ENCODE measurements around the gene DEPP1.
A peak's percentile ranks its signal among the peaks of the same experiment; 100 is the strongest.

The DEPP1 gene

DNA sequence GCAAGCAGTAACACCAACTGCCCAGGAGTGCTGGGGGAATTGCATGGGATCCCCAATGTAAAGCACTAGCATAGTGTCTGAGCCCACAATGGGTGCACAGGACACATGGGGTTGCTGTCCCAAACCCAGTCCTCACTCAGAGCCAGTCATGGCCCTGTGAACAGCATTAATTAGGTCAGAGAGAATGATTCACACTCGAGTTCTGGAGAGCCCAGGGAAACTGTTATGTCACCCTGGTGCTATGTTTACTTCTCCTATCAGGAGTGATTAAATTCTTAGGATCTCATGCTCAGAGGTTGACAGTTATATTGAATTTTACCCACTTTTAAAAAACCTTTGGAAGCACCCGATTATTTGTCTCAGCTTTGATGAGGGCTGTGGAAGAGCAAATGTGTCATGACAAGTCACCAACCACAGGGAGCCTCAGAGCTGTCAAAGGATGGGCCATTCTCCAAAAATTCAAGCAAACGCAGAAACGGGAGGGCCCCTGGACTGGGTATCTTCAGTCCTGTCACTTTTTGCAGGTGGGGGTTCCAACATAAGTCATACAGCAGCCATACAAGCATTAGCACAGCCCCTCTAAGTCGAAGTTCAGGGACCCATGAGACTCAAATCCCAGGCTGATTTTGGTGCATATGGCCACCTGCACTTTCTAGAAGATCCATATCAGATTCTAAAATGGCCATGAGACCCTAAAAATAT, 20.3 kb downstream of the DEPP1 start:
- FAIRE-seq (no peak), DNase-seq (ENCODE audit: extremely low spot score, insufficient read length, low read depth) (no peak)

DNA sequence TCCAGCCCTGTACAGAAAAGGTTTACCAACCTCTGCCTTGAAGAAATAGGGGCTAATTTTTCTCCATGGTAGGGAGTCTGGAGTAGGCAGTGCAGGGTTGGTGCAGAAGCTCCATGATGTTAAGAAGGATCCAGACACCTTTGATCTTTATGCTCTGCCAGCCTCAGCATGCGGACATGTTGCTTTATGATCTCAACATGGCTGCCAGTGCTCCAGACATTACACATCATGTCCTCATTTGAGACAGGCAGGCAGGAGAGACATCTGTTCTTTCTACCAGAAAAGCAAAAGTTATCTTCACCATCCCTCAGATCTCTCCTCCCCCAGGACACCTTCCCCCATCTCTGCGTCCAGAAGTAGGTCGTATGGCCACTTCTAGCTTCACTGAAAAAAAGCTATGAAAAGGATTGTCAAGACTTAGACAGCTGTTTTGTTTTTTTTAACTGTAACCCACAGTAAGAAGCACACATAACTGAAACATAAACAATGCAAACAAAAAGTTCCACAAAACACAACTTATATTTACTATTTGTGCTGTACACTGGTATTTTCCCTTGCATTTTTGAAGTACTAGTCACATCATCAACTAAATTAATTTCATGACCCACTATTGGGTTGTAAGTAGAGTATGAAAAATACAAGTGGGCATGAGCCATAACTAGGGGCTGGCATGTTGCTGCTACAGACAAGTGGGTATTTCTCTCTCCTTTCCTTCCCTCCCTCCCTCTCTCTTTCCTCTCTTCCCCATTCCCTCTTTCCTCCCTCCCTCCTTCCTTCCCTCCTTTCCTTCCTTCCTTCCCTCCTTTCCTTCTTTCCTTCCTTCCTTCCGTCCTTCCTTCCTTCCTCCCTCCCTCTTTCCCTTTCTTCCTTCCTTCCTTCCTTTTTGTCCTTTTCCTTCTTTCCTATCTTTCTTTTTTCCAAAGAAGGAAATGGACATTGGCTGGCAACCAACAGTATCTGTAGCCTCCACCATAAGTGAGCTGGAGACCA, 21.6 kb downstream of the DEPP1 start:
- DNase-seq (ENCODE audit: extremely low spot score, insufficient read length, low read depth), result no peak
- no peak for FAIRE-seq

DNA sequence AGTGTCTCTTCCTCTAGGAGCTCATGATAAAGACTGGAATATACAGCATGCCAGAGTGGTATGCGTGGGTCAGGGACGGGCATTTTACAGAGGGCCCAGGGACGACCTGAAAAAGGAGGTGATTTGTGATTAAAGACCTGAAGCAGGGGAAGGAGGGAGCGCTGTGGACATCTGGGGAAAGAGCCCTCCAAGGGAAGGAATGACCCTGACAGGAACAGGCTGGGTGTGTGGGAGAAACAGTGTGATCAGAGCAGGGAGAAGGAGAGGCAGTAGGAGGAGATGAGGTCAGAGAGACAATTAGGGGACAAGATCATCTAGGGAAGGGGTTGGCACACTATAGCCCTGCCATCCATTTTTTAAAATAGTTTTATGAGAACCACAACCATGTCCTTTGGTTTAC, 22.4 kb downstream of the DEPP1 start:
- FAIRE-seq, result no peak

DNA sequence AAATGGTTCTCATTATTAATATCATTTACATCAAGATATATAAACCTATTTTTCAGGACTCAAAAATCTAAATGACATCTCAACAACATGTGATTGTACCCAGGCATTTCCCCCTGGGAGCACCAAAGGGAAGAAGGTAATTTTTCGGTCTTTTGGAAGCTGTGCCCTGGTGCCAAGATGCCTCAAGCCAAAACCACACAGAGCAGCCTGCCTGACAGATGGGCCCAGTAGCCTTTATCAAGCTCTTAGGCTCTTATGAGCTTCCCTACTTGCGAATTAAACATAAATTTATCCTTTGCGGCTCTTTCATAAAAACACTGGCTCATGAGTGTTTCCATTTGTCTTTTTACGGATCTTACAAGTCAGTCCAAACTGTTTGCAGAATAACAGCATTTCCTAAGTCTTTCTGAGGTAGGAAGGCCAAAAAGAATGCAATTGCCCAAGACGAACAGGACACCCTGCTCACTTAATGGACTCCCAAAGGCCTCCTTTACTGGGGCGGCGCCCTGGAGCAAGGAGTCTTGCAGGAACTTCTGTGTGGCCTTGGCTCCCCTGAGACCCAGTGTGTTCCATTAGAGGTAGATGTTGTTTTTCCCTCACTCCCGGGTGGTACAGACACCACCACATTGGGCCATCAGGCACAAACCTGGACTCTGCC, 23.1 kb downstream of the DEPP1 start:
- DNase-seq (ENCODE audit: extremely low spot score, insufficient read length, low read depth), result no peak
- FAIRE-seq, result no peak

More for the DNA sequence above, 22.4 kb downstream of the DEPP1 start:
- no peak for DNase-seq (ENCODE audit: extremely low spot score, insufficient read length, low read depth)

DNA sequence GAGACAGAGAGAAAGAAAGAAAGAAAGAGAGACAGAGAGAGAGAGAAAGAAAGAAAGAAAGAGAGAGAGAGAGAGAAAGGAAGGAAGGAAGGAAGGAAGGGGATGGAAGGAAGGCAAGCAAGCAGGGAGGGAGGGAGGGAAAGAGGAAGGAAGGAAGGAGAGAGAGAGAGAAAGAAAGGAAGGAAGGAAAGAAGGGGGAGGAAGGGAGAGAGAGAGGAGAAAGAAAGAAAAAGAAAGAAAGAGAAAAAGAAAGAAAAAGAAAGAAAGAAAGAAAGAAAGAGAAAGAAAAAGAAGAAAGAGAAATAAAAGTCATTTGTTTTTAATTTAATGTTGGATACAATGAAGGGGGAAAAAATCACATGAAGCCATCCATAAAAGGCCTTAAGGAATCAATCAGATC, 23.6 kb downstream of the DEPP1 start:
- FAIRE-seq (no peak), DNase-seq (ENCODE audit: extremely low spot score, insufficient read length, low read depth) (no peak)

DNA sequence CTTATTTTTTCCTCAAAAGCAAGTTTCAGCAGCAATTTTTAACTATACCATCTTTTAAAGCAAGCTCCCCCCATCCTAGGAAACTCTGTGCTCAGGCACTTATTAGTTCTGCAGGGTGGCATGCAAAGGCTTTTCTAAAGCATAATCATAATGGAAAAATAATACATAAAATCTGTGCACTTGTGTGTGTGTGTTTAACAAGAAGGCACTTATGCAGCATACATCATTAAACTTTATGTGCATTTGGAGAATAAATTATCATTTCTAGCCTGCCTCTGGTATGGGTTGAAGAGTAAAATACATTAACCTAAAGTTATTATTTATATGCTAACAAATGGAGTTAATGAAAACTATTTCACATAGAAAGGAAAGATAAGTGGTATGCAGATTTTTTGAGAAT, 24.6 kb downstream of the DEPP1 start:
- DNase-seq (ENCODE audit: extremely low spot score, insufficient read length, low read depth), result no peak
- FAIRE-seq, result no peak

DNA sequence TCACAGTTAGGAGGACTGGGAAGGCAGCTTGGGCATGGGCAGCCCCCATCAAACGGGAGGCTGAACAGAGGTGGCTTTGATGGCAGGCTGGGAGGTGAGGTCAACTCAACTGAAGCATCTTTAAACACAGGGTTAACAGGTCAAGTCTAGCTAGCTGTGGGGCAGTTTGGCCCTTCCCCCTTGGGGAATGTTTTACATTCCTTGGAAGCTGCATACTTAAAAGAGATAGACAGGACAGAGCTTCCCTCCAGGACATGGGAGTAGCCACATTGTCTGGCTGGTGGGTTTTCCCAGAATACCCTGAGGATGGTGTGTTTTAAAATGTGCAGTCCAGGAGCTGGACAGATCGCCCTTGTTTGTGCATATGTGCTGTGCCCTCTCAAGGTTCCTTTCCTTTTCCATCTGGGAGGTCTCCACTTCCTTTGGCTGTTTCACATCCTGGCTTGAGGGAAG, 25.8 kb downstream of the DEPP1 start:
- no peak for DNase-seq (ENCODE audit: extremely low spot score, insufficient read length, low read depth)
- FAIRE-seq, result no peak

DNA sequence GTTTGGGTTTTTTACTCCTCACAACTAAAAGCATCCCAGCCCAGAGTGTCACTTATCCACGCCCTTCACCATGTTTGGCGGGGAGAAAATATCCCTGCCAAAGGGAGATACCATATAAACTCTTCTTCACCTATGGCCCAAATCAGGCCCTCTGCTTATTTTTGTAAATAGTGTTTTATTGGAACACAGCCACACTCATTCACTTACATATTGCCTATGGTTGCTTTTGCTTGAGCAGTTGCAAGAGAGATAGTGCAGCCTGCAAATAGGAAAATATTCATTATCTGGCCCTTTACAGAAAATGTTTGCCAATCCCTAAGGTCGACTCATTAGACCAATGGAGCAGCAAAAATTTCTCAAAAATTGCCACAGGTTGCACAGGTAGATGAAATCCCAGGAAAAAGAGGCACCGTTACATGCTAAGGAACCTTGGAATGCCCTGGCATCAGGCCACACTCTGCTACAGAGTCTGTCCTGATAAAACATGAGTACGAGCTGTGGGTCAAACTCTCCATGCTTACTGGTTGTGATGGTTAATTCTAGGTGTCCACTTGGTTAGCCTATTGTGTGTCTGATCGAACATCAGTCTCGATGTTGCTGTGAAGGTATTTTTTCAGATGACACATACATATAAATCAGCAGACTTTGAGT, 26.9 kb downstream of the DEPP1 start:
- DNase-seq (ENCODE audit: extremely low spot score, insufficient read length, low read depth), result no peak
- no peak for FAIRE-seq

DNA sequence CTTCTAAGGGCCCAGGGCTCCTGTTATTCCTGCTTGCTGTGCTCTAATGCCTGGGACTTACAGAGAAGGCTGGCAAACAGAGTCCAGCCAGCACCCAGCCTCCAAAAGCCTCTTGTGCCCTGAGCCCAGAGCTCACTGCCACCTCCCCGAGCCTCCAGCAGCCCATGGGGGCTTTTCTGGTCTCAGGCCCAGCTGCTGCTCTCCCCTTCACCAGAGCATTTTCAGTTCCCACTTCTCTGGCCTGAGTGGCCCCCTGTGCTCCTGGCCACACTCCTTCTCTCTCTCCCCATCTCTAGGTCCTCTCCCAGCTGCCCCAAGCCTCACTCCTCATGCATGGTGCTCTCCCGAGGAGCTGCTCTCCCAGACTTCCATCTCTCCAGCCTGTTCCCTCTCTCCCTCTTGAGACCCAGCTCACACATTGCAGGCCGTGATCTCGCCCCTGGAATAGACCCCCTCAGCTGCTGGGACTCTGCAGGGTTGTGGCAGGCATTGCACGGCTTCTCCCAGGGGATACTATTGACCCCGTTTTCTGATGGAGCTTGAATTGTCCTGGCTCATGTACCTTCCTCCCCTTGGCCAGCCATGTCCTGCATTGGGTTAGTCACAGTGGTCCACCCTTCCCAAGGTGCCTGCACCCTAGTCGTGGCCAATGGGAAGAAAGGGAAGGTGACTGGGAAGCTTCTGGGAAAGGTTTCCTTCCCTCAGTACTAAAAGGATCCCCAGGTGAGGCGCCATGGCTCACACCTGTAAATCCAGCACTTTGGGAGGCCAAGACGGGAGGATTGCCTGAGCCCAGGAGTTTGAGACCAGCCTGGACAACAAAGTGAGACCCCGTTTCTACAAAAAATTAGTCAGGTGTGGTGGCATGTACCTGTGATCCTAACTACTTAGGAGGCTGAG, 28.0 kb downstream of the DEPP1 start:
- DNase-seq (ENCODE audit: extremely low spot score, insufficient read length, low read depth), result no peak
- FAIRE-seq, result no peak

DNA sequence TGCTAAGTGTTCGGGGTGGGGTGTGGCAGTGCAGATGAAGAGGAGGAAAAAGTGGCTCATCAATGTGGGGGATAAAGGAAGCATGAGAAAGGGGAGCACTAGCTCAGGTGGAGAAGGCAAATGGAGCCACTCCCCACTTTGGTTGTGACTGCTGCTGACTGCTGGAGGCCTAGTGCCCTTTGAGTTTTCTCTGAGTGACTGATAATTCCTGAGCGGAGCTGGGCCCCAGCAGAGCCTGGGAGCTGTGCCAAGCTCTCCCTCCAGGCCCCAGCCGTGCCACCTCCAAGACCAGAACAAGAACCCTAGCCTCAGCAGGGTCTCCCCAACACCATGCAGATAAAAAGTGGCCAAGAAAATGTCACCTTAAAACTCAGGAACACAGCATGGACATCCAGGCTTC, 28.7 kb downstream of the DEPP1 start:
- DNase-seq (ENCODE audit: extremely low spot score, insufficient read length, low read depth) (no peak), FAIRE-seq (no peak)

DNA sequence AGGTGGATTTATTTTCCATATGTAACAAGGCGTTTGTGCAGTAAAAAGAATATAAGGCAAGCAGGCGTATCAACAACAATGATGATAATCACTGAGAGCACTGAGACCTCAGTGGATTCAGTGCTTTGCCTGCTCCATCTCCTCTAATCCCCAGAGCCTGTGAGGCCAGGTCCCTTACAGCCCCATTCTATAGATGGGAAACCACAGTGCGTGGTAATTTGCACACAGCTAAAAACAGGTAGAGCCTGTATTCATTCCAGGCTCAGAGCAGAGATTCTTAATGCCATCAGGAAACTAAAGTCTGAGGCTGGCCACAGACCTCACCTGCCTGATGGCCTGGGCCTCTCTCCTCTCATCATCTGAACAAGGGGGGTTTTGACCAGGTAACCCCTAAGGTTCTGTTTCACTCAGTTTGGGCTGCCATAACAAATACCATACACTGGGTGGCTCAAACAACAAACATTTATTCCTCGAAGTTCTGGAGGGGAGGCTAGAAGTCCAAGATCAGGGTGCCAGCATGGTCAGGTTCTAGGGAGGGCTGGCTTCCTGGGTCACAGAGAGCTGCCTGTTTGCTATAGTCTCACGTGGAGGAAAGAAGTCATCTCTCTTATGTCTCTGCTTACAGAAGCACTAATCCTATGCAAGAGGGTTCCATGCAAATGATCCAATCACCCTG, 29.3 kb downstream of the DEPP1 start:
- peak; percentile 49 for FAIRE-seq
- DNase-seq (ENCODE audit: extremely low spot score, insufficient read length, low read depth), result no peak

DNA sequence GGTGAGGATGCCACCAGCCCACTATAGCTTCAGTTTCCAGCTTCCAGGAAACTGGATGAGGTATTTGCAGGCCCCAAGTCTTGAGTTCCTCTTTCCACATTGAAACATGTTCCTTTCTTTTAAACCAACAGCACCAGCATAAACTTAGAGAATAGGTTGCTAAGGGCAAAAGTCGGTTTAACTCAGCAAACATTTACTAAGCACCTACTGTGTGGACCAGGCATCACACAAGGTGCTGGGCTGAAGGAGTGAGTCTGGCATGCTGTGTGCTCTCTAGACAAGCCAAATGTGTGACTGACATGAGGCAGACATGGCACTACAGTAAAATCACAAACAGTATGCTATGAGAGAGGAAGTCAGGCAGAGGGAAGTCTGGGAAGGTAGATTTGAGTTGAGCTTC, 30.0 kb downstream of the DEPP1 start:
- DNase-seq (ENCODE audit: extremely low spot score, insufficient read length, low read depth), result no peak
- FAIRE-seq, result peak; percentile 9

DNA sequence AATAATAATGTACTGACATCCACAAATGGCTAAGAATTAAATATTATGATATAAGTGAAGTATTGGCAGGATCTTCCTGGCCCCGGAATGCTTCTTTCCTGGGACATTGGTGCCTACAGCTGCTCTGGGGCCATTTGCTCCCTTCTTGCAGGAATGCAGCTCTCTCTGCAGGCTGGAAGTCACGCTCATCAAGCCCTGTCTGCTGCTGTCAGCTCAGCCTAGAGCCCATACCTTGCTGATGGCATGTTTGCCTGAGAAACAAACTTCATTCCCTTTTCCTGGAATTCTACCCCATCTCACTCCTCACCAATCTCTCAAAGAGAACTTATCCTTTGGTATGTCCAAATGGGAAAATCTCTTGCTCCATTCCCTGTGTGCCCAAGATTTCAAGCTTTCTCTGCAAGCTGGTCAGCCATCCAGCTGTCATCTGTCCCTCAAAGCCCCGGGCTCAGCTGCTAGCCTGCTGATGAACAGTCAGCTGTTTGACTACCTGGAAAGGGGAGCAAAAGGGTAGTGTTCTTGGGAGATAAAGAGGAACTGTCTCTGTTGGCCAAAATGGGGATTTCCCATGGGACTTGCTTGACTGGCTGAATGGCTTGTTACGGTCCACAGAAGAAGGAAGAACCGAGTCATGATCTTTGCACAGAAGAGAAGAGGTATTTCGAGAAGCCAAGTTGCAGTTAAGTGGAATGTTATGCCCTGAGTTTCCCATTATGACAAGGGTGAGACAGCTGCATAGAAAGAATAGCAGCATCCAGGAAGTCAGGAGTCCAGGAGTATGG, 31.0 kb downstream of the DEPP1 start:
- DNase-seq (ENCODE audit: extremely low spot score, insufficient read length, low read depth) (no peak), FAIRE-seq (peak; percentile 85)

DNA sequence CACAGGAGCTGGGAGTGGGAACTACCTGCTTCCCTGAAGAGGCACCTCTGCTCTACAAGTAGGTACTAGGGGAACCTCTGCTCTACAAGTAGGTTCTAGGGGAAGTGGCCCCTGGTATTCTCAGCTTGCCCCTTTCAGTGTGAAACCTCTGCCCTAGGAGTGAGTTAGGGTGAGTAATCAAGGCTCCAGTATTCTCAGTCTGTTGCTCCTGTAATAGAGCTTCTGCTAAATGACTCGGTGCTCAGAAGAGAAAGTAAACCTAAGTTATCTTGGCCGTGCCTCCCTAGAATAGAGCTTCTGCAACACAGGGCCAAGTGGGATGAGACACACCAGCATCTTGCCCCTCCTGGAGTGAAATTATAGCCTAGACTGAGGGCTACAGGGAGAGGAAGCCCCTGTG, 32.4 kb downstream of the DEPP1 start:
- FAIRE-seq (no peak), DNase-seq (ENCODE audit: extremely low spot score, insufficient read length, low read depth) (no peak)

DNA sequence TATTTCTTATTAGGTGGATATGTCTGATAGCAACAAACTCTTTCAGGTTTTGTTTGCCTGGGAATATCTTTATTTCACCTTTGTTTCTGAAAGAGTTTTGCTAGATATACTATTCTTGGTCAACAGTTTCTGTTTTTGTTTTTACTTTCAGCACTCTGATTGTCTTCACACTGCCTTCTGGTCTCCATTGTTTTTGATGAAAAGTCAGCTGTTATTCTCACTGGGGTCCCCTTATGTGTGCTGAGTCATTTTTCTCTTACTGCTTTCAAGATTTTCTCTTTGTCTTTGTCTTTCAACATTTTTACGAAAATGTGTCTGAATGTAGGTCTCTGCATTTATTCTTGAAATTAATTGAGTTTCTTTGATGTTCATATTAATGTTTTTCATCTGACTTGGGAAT, 34.3 kb downstream of the DEPP1 start:
- FAIRE-seq (peak; percentile 49), DNase-seq (ENCODE audit: extremely low spot score, insufficient read length, low read depth) (no peak)

DNA sequence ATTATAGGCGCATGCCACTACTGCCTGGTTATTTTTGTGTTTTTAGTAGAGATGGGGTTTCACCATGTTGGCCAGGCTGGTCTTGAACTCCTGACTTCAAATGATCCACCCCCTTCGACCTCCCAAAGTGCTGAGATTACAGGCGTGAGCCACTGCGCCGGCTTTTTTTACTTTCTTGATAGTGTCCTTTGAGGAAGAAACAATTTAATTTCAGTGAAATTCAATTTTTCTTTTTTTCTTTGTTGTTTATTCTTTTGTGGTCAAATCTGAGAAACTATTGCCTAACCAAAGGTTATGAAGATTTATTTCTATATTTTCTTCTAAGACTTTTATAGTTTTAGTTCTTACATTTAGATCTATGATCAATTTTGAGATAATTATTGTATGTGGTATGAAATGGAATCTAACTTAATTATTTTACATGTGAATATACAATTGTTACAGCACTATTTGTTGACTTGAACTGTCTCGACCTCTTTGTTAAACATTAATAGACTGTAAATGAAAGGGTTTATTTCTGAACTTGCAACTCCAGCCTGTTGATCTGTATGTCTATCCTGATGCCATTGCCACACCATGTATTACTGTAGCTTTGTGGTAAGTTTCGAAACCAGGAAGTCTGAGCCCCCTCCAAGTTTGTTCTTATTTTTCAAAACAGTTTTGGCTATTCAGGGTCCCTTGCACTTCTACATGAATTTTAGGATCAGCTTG, 38.8 kb downstream of the DEPP1 start:
- no peak for FAIRE-seq
- no peak for DNase-seq (ENCODE audit: extremely low spot score, insufficient read length, low read depth)

DNA sequence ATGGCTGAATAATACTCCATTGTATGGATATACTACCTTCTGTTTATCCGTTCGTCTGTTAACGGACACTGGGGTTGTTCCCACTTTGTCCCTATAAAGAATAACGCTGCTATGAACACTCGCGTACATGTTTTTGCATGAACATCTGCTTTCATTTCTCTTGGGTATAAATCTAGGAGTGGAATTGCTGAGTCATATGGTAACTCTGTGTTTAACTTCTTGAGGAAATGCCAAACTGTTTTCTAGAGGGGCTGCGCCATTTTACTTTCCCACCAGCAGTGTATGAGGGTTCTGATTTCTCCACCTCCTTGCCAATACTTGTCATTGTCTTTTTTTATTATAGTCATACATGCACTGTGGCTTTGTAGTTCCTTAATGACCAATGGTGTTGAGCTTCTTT, 39.7 kb downstream of the DEPP1 start:
- FAIRE-seq (no peak), DNase-seq (ENCODE audit: extremely low spot score, insufficient read length, low read depth) (no peak)

Data from GM18507 (cell line).